ENCODE results near the gene TACR2. TPM values are rescaled to one million over a fixed set of nuclear protein-coding genes. Genes with fewer than 3 reads are reported as not detected.

TACR2 gene
- total and polyA plus RNA-seq, 8 donors: 0.56 to 133 (median 14.3) TPM; not detected in 1

DNA sequence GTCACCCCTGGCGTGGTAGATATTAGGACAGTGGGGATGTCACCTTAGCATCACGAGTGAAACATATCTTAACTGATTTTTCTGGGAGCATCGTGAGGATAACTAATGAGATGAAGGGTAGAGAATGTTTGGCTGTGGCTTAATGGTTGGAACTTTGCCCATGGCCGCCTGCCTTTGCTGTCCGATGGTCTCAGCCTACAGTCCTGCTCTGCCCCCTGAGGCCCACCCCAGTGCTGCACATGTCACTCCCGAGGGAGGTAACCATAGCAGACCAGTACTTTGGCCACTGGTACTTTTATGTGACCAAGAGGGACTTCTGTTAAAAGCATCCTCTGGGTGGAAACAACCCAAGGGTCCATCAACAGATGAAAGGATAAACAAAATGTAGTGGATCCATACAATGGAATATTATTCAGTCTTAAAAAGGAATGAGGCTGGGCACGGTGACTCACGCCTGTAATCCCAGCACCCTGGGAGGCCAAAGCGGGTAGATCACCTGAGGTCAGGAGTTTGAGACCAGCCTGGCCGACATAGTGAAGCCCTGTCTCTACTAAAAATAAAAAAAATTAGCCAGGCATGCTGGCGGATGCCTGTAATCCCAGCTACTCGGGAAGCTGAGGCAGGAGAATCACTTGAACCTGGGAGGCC is 58.4 kb downstream of the TACR2 start:
- no peaks in the 10 kb centered on the region for H3K27me3 ChIP-seq
- WGBS, 5 donors: 75 to 90% (median 88%) methylated on average over 12 of the region's 12 CpGs
- H3K36me3 ChIP-seq: peaks cover 0 to 13% (median 2%) of the 10 kb centered on the region in 4 donors
- no peak for TF ChIP-seq CTCF (IDR thresholded peaks at IDR 0.05)
- no peak for TF ChIP-seq POLR2A (IDR thresholded peaks at IDR 0.05)
- TF ChIP-seq POLR2AphosphoS5 (IDR thresholded peaks at IDR 0.05): no peak
- TF ChIP-seq EP300 (IDR thresholded peaks at IDR 0.05): no peak
- no peaks in the 10 kb centered on the region for H3K9me3 ChIP-seq
- intact Hi-C loops (cut with DNase I; ENCODE audit: low total_unique reads): no loop called here
- H3K4me1 ChIP-seq: peaks cover 41 to 65% (median 53%) of the 10 kb centered on the region in 4 donors
- peak overlapping the region in 2 of 5 donors; percentile 83 to 89 for H3K27ac ChIP-seq
- DNase-seq: no peak
- no peak overlapping the region for H3K4me3 ChIP-seq

- H3K4me3 ChIP-seq: no peak overlapping the region
- H3K27ac ChIP-seq: no peak overlapping the region
- peaks cover 0 to 24% (median 2%) of the 10 kb centered on the region in 4 donors for H3K36me3 ChIP-seq
- intact Hi-C loops (cut with DNase I; ENCODE audit: low total_unique reads): no loop called here
- TF ChIP-seq CTCF (IDR thresholded peaks at IDR 0.05): no peak
- TF ChIP-seq POLR2A (IDR thresholded peaks at IDR 0.05): no peak
- no peak for TF ChIP-seq POLR2AphosphoS5 (IDR thresholded peaks at IDR 0.05)
- TF ChIP-seq EP300 (IDR thresholded peaks at IDR 0.05): no peak
- no peak for DNase-seq
- H3K4me1 ChIP-seq: peaks cover 21 to 55% (median 33%) of the 10 kb centered on the region in 4 donors
- no peaks in the 10 kb centered on the region for H3K27me3 ChIP-seq
- whole genome bisulfite sequencing, 5 donors: 89 to 98% (median 93%) methylated on average over 2 of the region's 2 CpGs
- H3K9me3 ChIP-seq: no peaks in the 10 kb centered on the region
Observed at GRCh38 chr10:69356187-69356586, 60.5 kb downstream of the TACR2 start.

GRCh38 chr10:69353977-69354635 is 62.6 kb downstream of the TACR2 start:
- H3K27ac ChIP-seq: no peak overlapping the region
- DNase-seq: no peak
- TF ChIP-seq CTCF (IDR thresholded peaks at IDR 0.05) (no peak), EP300 (IDR thresholded peaks at IDR 0.05) (no peak), POLR2A (IDR thresholded peaks at IDR 0.05) (no peak), POLR2AphosphoS5 (IDR thresholded peaks at IDR 0.05) (no peak)
- peaks cover 8 to 47% (median 22%) of the 10 kb centered on the region in 4 donors for H3K4me1 ChIP-seq
- WGBS, 5 donors: 87 to 93% (median 91%) methylated on average over 8 of the region's 8 CpGs
- peaks cover 0 to 27% (median 12%) of the 10 kb centered on the region in 4 donors for H3K36me3 ChIP-seq
- no peaks in the 10 kb centered on the region for H3K9me3 ChIP-seq
- H3K4me3 ChIP-seq: no peak overlapping the region
- no peaks in the 10 kb centered on the region for H3K27me3 ChIP-seq
- intact Hi-C loops (cut with DNase I; ENCODE audit: low total_unique reads): no loop called here

Other genes starting within 250 kb of the TACR2 start
- 100 to 1,000 TPM in 1 of 5 donors, 10 to 100 TPM in 4; 15.2 to 111 (median 38.5) TPM for gene SUPV3L1, start 236.7 kb downstream of the TACR2 start, total RNA-seq
- 10 to 100 TPM; 42.7 to 49.4 (median 48.3) TPM for gene SUPV3L1, start 236.7 kb downstream of the TACR2 start, polyA plus RNA-seq
- gene HKDC1, start 196.6 kb downstream of the TACR2 start, total RNA-seq: 1 to 10 TPM in 3 of 5 donors, under 1 TPM in 1, not detected in 1; 0.29 to 5.8 (median 2.6) TPM
- under 1 TPM; 0.10 to 0.19 (median 0.15) TPM for gene HKDC1, start 196.6 kb downstream of the TACR2 start, polyA plus RNA-seq
- gene HK1, start 138.4 kb downstream of the TACR2 start, total RNA-seq: 10 to 100 TPM; 32.7 to 60.9 (median 54.5) TPM
- gene HK1, start 138.4 kb downstream of the TACR2 start, polyA plus RNA-seq: 10 to 100 TPM; 42.6 to 48.0 (median 43.7) TPM
- gene TSPAN15, start 34.5 kb upstream of the TACR2 start, total RNA-seq: 100 to 1,000 TPM in 1 of 5 donors, 10 to 100 TPM in 4; 23.5 to 153 (median 97.4) TPM
- gene TSPAN15, start 34.5 kb upstream of the TACR2 start, polyA plus RNA-seq: 10 to 100 TPM; 35.4 to 67.8 (median 55.8) TPM
- not detected for gene NEUROG3, start 156.5 kb upstream of the TACR2 start, total RNA-seq
- gene NEUROG3, start 156.5 kb upstream of the TACR2 start, polyA plus RNA-seq: not detected
- gene FAM241B, start 213.3 kb upstream of the TACR2 start, total RNA-seq: under 1 TPM in 2 of 5 donors, not detected in 3; 0.55 to 0.58 TPM
- 1 to 10 TPM; 4.0 to 7.4 (median 4.6) TPM for gene FAM241B, start 213.3 kb upstream of the TACR2 start, polyA plus RNA-seq